ENCODE data around the gene DDX39A.
"Not testable (repeated sequence)": the region's sequence is repeated elsewhere in the genome, so short reads cannot be mapped to it uniquely, and the experiment has no call there.

The DDX39A gene

DNA sequence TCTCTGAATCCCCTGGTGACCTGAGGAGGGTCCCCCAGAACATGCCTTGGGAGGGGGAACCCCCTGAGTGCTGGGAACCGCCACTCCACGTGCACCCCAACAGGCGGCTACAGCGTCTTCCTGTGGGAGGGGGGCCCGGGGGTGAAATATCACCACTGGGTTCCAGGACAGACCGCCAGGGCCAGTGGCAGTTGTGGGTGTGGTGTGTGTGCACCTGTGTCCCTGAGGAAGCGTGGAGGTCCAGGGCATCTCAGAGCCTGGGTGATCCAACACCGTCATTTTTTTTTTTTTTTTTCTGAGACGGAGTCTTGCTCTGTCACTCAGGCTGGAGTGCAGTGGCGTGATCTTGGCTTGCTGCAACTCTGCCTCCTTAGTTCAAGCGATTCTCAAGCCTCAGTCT lies 33.6 kb downstream of the DDX39A start:
- DNase-seq (ENCODE audit: low read depth in 2 of 2): no peak

- DNase-seq (ENCODE audit: low read depth in 2 of 2): no peak
These were observed 35.2 kb downstream of the DDX39A start for GRCh38 chr19:14383661-14384555.

DNA sequence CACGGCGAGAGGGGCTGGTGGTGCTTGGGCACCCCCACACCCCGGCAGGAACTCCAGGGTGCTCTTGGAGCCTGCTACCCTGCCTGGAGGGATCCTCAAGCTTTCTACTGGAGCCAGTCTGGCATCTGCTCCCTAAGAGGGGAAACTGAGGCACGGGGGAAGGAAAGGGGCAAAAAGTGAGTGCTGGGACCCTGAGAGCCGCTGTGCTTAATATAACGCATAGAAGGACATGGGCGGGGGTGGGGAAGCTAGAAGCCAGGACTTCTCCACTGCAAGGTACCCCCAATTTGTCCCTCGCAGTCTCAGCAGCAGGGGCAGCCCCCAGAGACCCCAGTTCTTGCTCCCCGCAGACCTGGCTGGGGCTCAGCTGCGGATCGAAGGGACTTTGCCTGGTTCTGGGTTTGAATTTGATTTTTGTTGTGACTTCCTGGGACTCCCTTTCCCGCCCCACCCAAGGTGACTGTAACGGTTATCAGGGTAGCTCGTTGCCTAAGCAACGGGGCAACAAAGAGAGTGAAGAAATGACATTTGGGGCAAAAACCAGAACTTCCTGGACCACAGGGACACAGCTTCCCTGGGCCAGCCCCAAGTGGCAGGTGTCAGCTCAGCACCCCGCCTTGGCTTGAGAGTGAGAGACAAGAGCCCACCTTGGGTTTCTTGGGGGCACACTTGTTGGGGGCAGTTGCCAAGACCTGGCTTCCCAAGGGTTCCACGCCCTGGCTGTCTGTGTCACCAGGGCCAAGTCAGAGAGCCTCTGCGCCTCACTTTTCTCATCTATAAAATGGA lies 37.3 kb downstream of the DDX39A start:
- peak; percentile 50 to 62 for DNase-seq (ENCODE audit: low read depth in 2 of 2)

- no peak for DNase-seq (ENCODE audit: low read depth in 2 of 2)
These were observed 39.7 kb downstream of the DDX39A start for GRCh38 chr19:14379294-14380065.

DNA sequence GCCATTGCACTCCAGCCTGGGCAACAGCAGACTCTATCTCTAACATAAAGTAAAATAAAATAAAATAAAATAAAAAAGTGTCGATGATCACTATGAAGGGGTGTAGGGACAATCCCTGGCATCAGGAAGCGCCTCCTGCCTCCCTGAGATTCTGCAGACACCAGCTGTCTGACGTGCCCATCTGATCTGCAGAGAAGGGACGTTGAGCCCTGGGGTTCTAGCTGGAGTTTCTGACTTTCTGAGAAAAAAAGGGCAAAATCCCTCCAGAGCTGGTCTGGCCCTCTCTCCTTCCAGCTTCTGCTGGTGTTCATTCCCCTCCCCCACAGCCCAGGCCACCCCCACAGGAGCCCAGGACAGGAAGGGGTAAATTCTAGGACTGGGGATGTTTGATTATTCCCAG lies 40.3 kb downstream of the DDX39A start:
- no peak for DNase-seq (ENCODE audit: low read depth in 2 of 2)

DNA sequence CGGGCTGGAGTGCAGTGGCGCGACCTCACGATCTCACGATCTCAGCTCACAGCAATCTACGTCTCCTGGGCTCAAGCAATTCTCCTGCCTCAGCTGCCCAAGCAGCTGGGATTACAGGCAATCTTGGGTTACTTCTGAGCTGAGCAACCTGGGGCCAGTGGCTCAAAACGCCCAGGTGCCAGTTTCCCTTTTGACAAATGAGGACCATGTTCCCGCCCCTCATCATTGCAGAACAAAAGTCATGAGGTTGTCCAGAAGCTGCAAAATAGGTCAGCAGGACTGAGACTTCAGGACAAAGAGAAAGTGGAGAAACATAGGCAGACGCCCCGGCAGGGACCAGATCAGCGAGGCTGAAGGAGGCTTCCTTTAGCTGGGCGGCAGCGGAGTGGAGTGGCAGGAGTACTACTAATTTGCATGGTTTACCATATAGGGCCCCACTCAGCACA lies 41.2 kb downstream of the DDX39A start:
- DNase-seq (ENCODE audit: low read depth in 2 of 2): no peak

GRCh38 chr19:14375582-14376291 lies 43.4 kb downstream of the DDX39A start:
- DNase-seq (ENCODE audit: low read depth in 2 of 2): no peak

DNA sequence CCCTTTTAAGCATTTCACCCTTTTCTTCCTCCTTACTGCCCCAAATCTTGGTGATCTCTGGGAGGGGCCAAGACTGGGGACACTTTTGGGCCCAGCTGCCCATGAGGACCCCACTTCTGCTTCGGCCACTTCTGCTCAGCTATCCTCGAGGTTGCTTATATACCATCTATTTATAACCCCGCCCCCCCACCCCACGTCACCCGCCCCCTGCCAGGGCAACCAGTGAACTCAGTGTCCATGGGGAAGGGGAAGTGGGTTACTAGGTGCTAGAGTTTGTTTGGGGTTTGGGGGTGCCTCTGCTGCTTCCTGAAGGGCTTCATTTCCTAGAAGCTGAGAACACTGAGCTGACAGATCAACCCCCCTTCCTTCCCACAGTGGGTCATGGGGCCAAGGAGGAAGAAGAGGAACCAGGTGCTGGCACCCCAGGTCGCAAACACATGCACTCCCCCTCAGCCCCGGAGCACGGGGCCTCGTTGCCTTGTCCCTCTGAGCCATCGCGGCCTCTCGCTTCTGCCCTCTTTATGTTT lies 44.0 kb downstream of the DDX39A start:
- no peak for DNase-seq (ENCODE audit: low read depth in 2 of 2)

GRCh38 chr19:14374313-14374712 lies 44.8 kb downstream of the DDX39A start:
- not testable (repeated sequence) for DNase-seq (ENCODE audit: low read depth in 2 of 2)

GRCh38 chr19:14372384-14373077 lies 46.6 kb downstream of the DDX39A start:
- not testable (repeated sequence) for DNase-seq (ENCODE audit: low read depth in 2 of 2)

GRCh38 chr19:14371301-14371821 lies 47.8 kb downstream of the DDX39A start:
- DNase-seq (ENCODE audit: low read depth in 2 of 2): no peak

GRCh38 chr19:14370940-14371280 lies 48.2 kb downstream of the DDX39A start:
- no peak for DNase-seq (ENCODE audit: low read depth in 2 of 2)

DNA sequence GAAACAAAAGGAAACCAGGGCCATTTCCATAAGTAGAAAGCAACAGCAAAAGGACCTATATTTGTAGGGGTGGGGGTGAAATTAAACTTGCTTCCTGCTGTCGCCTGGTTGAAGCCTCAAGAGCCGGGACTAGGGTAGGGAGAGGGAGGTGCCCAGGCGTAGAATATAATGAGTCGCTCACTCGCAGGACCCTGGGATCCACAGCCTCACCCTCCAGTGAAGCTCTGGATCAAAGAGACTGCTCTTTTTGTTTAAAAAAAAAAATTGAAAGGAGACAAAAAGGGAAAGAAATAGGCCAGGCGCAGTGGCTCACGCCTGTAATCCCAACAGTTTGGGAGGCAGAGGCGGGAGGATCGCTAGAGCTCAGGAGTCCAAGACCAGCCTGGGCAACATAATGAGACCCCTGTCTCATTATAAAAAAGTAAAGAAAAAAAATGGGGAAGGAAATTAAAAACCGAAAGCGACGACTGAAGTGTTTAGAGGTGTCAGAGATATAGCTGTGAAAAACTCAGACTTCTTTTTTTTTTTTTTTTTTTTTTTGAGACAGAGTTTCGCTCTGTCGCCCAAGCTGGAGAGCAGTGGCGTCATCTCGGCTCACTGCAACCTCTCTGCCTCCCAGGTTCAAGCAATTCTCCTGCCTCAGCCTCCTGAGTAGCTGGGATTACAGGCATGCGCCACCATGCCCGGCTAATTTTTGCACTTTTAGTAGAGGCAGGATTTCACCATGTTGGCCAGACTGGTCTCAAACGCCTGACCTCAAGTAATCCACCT lies 48.8 kb downstream of the DDX39A start:
- DNase-seq (ENCODE audit: low read depth in 2 of 2): peak in 1 of 2 donors; percentile 56

GRCh38 chr19:14369399-14370168 lies 49.6 kb downstream of the DDX39A start:
- peak; percentile 79 to 89 for DNase-seq (ENCODE audit: low read depth in 2 of 2)

DNA sequence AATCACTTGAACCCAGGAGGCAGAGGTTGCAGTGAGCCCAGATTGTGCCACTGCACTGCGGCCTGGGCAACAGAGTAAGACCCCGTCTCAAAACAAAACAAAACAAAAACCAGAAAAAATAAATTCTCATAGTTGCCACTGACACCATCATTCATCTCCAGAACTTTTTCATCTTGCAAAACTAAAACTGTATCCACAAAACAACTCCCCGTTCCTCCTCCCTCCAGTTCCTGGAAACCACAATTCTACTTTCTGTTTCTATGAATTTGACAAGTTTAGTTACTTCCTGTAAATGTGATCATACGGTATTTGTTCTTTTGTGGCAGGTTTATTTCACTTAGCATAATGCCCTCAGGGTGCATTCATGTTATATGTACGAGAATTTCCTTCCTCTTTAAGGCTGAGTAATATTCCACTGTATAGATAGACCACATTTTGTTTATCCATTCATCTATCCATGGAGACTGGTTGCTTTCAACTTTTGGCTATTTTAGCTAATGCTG lies 51.1 kb downstream of the DDX39A start:
- DNase-seq (ENCODE audit: low read depth in 2 of 2): no peak

DNA sequence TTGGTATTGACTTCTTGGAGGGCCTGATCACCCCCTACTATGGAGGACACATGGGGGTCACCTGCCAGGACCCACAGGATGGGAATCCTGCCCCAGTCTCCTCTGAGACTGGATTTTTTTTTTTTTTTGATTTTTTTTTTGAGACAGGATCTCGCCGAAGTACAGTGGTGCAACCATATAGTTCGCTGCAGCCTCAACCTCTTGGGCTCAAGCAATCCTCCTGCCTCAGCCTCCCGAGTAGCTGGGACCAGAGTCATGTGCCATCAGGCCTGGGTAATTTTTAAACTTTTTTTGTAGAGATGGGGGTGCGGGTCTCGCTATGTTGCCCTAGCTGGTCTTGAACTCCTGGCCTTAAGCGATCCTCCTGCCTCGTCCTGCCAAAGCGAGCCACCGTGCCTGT lies 52.1 kb downstream of the DDX39A start:
- DNase-seq (ENCODE audit: low read depth in 2 of 2): no peak

- peak; percentile 76 to 86 for DNase-seq (ENCODE audit: low read depth in 2 of 2)
These were observed 52.6 kb downstream of the DDX39A start for GRCh38 chr19:14366529-14366928.

DNA sequence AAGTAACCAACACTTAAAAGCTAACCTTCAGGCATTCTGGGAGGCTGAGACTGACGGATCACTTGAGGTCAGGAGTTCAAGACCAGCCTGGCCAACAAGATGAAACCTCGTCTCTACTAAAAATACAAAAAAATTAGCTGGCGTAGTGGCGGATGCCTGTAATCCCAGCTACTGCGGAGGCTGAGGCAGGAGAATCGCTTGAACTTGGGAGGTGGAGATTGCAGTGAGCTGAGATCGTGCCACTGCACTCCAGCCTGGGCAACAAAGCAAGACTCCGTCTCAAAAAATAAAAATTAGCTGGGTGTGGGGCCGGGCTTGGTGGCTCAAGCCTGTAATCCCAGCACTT lies 55.1 kb downstream of the DDX39A start:
- not testable (repeated sequence) for DNase-seq (ENCODE audit: low read depth in 2 of 2)

All from stimulated activated CD4-positive, alpha-beta T cell treated with anti-CD3 and anti-CD28 coated beads, Interleukin-4, amount 100 ng/mL, for 48 hours (primary cell).